HCT116 (cell line): ENCODE measurements around the gene EMX1. TPM values are rescaled to one million over a fixed set of nuclear protein-coding genes. Genes with fewer than 3 reads are reported as not detected.

ENCODE experiments used
- ATAC-seq: fragments of 200-7000 bp; cut with Tn5 transposase; 2 replicates; pipeline ENCODE4 v1.9.1; 2020; ENCODE audit warnings: mild to moderate bottlenecking, moderate library complexity
- BruUV-seq: library from RNA; stranded (reverse); fragments of 400-500 nt; replicated peaks from 2 replicates; lab custom pipeline; 2021; lab: Mats Ljungman, UMichigan
- CTCF ChIA-PET: fragments of 300-600 bp; sonication (Branson Sonifier 250); formaldehyde crosslinking; loops from one replicate; lab custom pipeline; 2021; ENCODE audit warnings: antibody characterized with exemption; lab: Charles Lee
- POLR2A ChIA-PET: fragments of 300-600, 350-600 bp; sonication (Branson Sonifier 250); formaldehyde crosslinking; loops from one replicate; lab custom pipeline; 2021; ENCODE audit warnings: antibody characterized with exemption; lab: Charles Lee
- RAD21 ChIA-PET, 2 experiments: fragments of 300-600 bp; sonication (Branson Sonifier 250); formaldehyde crosslinking; loops; one replicate each; lab custom pipeline; 2023; ENCODE audit warnings: low total read pairs in 2 of 2; ENCODE audit not compliant: uncharacterized antibody in 2 of 2, unreplicated experiment in 2 of 2, low non-redundant PET in 1 of 2; lab: Charles Lee
- DNase-seq: peaks from one replicate; pipeline ENCODE4 v3.0.0-alpha.2; 2010; ENCODE audit warnings: low read depth, low spot score
- H2AFZ ChIP-seq: fragments of 200-600 bp; shearing (Covaris generic), sonication (generic); 2 replicates; pipeline ENCODE4 v1.6.1; 2017; ENCODE audit warnings: low read depth, mixed run types, mixed read lengths, antibody characterized with exemption, low read length; ENCODE audit not compliant: poor library complexity, severe bottlenecking
- H3K27ac ChIP-seq: 2 replicates; pipeline ENCODE4 v1.5.1; 2012; ENCODE audit warnings: low read depth, low read length
- H3K27me3 ChIP-seq: fragments of 200-600 bp; sonication (generic); 2 replicates; pipeline ENCODE4 v1.6.1; 2016; ENCODE audit warnings: mixed run types, low read length, mixed read lengths; ENCODE audit not compliant: insufficient read depth
- H3K36me3 ChIP-seq, 2 experiments: fragments of 200-500 bp in 1 of 2; fragments of 200-600 bp in 1 of 2; sonication (Bioruptor generic) in 1 of 2; sonication (generic) in 1 of 2; 2 replicates each; pipeline versions ENCODE4 v1.5.1 to v1.6.1; 2014 to 2016; ENCODE audit warnings: low read length in 2 of 2, inconsistent platforms in 1 of 2, mixed read lengths in 1 of 2, mixed run types in 1 of 2; ENCODE audit not compliant: insufficient read depth in 2 of 2, control insufficient read depth in 1 of 2
- H3K4me1 ChIP-seq, 2 experiments: fragments of 200-600 bp in 1 of 2; sonication (generic) in 1 of 2; 2 replicates each; pipeline versions ENCODE4 v1.5.1 to v1.6.1; 2012 to 2017; ENCODE audit warnings: low read length in 2 of 2, inconsistent platforms in 1 of 2, mild to moderate bottlenecking in 1 of 2, mixed read lengths in 1 of 2, mixed run types in 1 of 2, moderate library complexity in 1 of 2; ENCODE audit not compliant: insufficient read depth in 2 of 2, control insufficient read depth in 1 of 2
- H3K4me2 ChIP-seq: fragments of 200-600 bp; sonication (generic); 2 replicates; pipeline ENCODE4 v1.6.1; 2017; ENCODE audit warnings: mixed run types, low read length, mixed read lengths
- H3K4me3 ChIP-seq, 2 experiments: fragments of 200-600 bp in 1 of 2; sonication (generic) in 1 of 2; replicated peaks in 1 of 2; 2 replicates each; pipeline ENCODE4 v1.5.1; 2011 to 2016; ENCODE audit warnings: low read length in 2 of 2, control low read depth in 1 of 2, low read depth in 1 of 2, mild to moderate bottlenecking in 1 of 2, mixed read lengths in 1 of 2, mixed run types in 1 of 2
- H3K79me2 ChIP-seq: fragments of 200-600 bp; sonication (generic); 2 replicates; pipeline ENCODE4 v1.6.1; 2017; ENCODE audit warnings: mild to moderate bottlenecking, mixed run types, low read length, moderate library complexity, mixed read lengths; ENCODE audit not compliant: insufficient read depth
- H3K9ac ChIP-seq: fragments of 200-600 bp; sonication (generic); 2 replicates; pipeline ENCODE4 v1.6.1; 2016; ENCODE audit warnings: low read length, mixed read lengths
- H3K9me2 ChIP-seq: fragments of 200-600 bp; sonication (generic), shearing (Covaris generic); 2 replicates; pipeline ENCODE4 v1.6.1; 2017; ENCODE audit warnings: mixed run types, mild to moderate bottlenecking, moderate library complexity; ENCODE audit not compliant: insufficient read depth
- H3K9me3 ChIP-seq, 2 experiments: fragments of 200-500 bp in 1 of 2; fragments of 200-600 bp in 1 of 2; sonication (Bioruptor generic) in 1 of 2; sonication (generic) in 1 of 2; 2 replicates each; pipeline ENCODE4 v1.6.1; 2014 to 2017; ENCODE audit warnings: low read length in 2 of 2, mixed read lengths in 2 of 2, inconsistent platforms in 1 of 2, low read depth in 1 of 2, mild to moderate bottlenecking in 1 of 2, mixed run types in 1 of 2, moderate library complexity in 1 of 2; ENCODE audit not compliant: control insufficient read depth in 1 of 2, insufficient read depth in 1 of 2
- H4K20me1 ChIP-seq: fragments of 200-600 bp; sonication (generic), shearing (Covaris generic); 2 replicates; pipeline ENCODE4 v1.6.1; 2017; ENCODE audit warnings: mixed run types, mild to moderate bottlenecking, moderate library complexity; ENCODE audit not compliant: insufficient read depth
- CBX3 ChIP-seq: IDR thresholded peaks from 2 replicates; pipeline ENCODE4 v1.6.1; 2012; ENCODE audit warnings: low read depth
- CEBPB ChIP-seq: IDR thresholded peaks from 2 replicates; pipeline ENCODE4 v1.6.1; 2012; ENCODE audit warnings: low read depth
- EGR1 ChIP-seq: IDR thresholded peaks from 2 replicates; pipeline ENCODE4 v1.6.1; 2012; ENCODE audit warnings: low read depth
- ELF1 ChIP-seq: IDR thresholded peaks from 2 replicates; pipeline ENCODE4 v1.6.1; 2012; ENCODE audit warnings: low read depth, borderline replicate concordance
- EZH2 ChIP-seq: fragments of 200-600 bp; sonication (generic); IDR thresholded peaks from 2 replicates; pipeline ENCODE4 v1.6.1; 2017; ENCODE audit warnings: antibody characterized with exemption, mixed run types
- EZH2phosphoT487 ChIP-seq: fragments of 200-600 bp; IDR thresholded peaks from 2 replicates; pipeline ENCODE4 v1.6.1; 2018; ENCODE audit warnings: antibody characterized with exemption, borderline replicate concordance
- POLR2A ChIP-seq: IDR thresholded peaks from 2 replicates; pipeline ENCODE4 v1.7.0; 2011; ENCODE audit warnings: borderline replicate concordance; ENCODE audit not compliant: insufficient read depth, insufficient read length; ENCODE audit errors: extremely low read depth
- POLR2AphosphoS5 ChIP-seq: IDR thresholded peaks from 2 replicates; pipeline ENCODE4 v1.6.1; 2011; ENCODE audit warnings: mild to moderate bottlenecking, low read depth, low read length, moderate library complexity
- SP1 ChIP-seq: IDR thresholded peaks from 2 replicates; pipeline ENCODE4 v1.6.1; 2012; ENCODE audit warnings: low read depth
- SRF ChIP-seq: IDR thresholded peaks from 2 replicates; pipeline ENCODE4 v1.6.1; 2012; ENCODE audit warnings: low read depth
- TCF7L2 ChIP-seq: IDR thresholded peaks from 2 replicates; pipeline ENCODE4 v1.7.0; 2011; ENCODE audit warnings: borderline replicate concordance, inconsistent platforms; ENCODE audit not compliant: insufficient read depth, insufficient read length; ENCODE audit errors: extremely low read depth
- YY1 ChIP-seq: IDR thresholded peaks from 2 replicates; pipeline ENCODE4 v1.6.1; 2011; ENCODE audit warnings: low read length, low read depth, moderate library complexity, mild to moderate bottlenecking; ENCODE audit not compliant: insufficient replicate concordance; ENCODE audit errors: extremely low read depth
- ZNF274 ChIP-seq: fragments of 200-500 bp; sonication (Bioruptor generic); IDR thresholded peaks from 2 replicates; pipeline ENCODE4 v1.6.1; 2014; ENCODE audit warnings: mild to moderate bottlenecking, low read depth, low read length, inconsistent platforms
- intact Hi-C: fragments of 100-400 bp; cut with micrococcal nuclease; formaldehyde crosslinking; loops from 2 replicates; pipeline ENCODE4 v1.10.0; 2022
- total RNA-seq: library from RNA; stranded (reverse); gene quantifications from one replicate; pipeline ENCODE4 v1.2.1, GENCODE V29; 2021; ENCODE audit not compliant: unreplicated experiment
- TF ChIP-seq, protein P1 (sequence below): IDR thresholded peaks from 2 replicates; pipeline ENCODE4 v1.6.1; 2012
- TF ChIP-seq, protein P2 (sequence below): IDR thresholded peaks from 2 replicates; pipeline ENCODE4 v1.6.1; 2012; ENCODE audit warnings: low read depth

The EMX1 gene
- total RNA-seq, 1 experiment from 2014 or later = 3.1 TPM

DNA sequence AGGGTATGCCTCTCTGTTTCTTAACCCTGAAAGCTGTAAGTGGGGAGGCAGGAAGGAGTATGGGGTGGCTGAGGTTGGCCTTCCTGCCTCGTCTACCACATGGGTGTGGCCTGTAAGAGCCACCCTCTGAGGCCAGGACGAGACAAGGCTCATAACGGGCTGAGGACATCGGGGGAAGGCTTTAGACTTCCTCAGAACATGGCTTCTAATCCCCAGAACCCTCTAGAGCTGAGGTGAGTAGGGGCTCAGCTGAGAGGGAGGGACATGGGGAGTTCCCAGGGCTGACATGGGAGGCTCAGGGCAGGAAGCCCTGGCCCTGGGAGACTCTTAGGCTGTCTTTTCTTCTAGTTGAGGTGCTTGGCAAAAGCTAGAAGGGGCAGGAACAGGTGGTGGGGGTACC lies 36.7 kb downstream of the EMX1 start:
- Histone ChIP-seq H3K4me3 (no peak overlapping the region), H3K27ac (no peak overlapping the region), H2AFZ (no peak overlapping the region), H4K20me1 (no peaks in the 10 kb centered on the region), H3K36me3 (no peaks in the 10 kb centered on the region), H3K79me2 (no peaks in the 10 kb centered on the region), H3K9me3 (no peaks in the 10 kb centered on the region), H3K27me3 (no peaks in the 10 kb centered on the region), H3K9ac (no peak overlapping the region), H3K9me2 (no peaks in the 10 kb centered on the region), H3K4me1 (no peaks in the 10 kb centered on the region)
- CTCF ChIA-PET = interaction anchor here (0.6 kb wide), 1 partner anchor 15 kb away, joined by 3 read pairs; no protein-coding TSS in a partner anchor
- POLR2A ChIA-PET = no interaction called here
- no peak for ATAC-seq
- no peak for DNase-seq
- RAD21 ChIA-PET = no interaction called here
- TF ChIP-seq ELF1 = no peak
- TF ChIP-seq, protein P1, sequence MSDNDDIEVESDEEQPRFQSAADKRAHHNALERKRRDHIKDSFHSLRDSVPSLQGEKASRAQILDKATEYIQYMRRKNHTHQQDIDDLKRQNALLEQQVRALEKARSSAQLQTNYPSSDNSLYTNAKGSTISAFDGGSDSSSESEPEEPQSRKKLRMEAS = no peak
- TF ChIP-seq POLR2A = no peak
- TF ChIP-seq, all 23 proteins: peak for 0
- no peak overlapping the region for H3K4me2 ChIP-seq
- BruUV-seq = no TSS peak
- intact Hi-C loops = no loop called here

DNA sequence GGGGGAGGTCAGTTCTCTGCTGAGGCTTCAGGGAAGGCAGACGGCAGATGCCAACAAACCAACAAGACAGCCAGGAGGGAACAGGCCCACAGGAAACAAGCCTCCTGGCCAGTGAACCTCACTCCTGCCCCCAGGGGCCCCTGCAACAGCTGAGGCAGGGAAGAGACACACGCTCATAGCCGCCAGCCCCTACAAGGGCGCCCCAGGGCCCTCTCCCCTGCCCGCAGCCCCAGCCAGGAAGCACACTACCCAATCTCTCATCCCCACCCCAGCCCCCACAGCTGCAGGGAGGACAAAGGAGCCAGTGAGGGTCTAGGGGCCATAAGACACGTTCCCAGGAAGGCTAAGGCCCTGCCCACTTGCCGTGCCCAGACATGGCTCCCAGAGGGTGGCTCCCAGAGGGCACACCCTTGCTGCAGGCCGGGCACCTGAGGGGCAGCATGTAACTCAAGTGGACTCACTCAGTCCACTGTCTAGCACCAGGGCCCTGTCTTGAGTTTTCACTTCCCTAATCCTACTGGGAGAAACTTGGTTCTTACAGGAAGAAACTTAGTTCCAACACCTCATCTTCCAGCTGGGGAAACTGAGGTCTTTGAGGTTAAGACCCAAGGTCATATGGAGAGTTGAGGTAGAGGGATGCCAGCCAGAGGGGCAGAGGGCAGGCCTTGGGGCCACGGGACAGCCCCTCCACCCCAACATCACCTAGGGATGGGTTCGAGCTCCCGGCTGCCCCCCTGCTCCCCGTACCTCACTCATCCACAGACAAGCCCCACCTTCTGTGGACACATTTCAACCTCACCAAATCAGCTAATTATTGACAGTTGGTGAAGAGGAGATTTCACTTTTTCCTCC lies 37.3 kb downstream of the EMX1 start:
- no peak for TF ChIP-seq EZH2phosphoT487
- TF ChIP-seq EZH2 = no peak
- no peak for TF ChIP-seq POLR2AphosphoS5
- no peak for TF ChIP-seq ZNF274
- TF ChIP-seq CBX3 = no peak
- TF ChIP-seq, protein P2, sequence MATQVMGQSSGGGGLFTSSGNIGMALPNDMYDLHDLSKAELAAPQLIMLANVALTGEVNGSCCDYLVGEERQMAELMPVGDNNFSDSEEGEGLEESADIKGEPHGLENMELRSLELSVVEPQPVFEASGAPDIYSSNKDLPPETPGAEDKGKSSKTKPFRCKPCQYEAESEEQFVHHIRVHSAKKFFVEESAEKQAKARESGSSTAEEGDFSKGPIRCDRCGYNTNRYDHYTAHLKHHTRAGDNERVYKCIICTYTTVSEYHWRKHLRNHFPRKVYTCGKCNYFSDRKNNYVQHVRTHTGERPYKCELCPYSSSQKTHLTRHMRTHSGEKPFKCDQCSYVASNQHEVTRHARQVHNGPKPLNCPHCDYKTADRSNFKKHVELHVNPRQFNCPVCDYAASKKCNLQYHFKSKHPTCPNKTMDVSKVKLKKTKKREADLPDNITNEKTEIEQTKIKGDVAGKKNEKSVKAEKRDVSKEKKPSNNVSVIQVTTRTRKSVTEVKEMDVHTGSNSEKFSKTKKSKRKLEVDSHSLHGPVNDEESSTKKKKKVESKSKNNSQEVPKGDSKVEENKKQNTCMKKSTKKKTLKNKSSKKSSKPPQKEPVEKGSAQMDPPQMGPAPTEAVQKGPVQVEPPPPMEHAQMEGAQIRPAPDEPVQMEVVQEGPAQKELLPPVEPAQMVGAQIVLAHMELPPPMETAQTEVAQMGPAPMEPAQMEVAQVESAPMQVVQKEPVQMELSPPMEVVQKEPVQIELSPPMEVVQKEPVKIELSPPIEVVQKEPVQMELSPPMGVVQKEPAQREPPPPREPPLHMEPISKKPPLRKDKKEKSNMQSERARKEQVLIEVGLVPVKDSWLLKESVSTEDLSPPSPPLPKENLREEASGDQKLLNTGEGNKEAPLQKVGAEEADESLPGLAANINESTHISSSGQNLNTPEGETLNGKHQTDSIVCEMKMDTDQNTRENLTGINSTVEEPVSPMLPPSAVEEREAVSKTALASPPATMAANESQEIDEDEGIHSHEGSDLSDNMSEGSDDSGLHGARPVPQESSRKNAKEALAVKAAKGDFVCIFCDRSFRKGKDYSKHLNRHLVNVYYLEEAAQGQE = no peak
- no peak for TF ChIP-seq SRF
- TF ChIP-seq CEBPB = no peak
- no peak for TF ChIP-seq TCF7L2
- TF ChIP-seq ELF1 = no peak
- no peak for TF ChIP-seq EGR1
- no peak for TF ChIP-seq YY1
- TF ChIP-seq SP1 = no peak
- TF ChIP-seq, all 23 proteins: peak for 0
- intact Hi-C loops = no loop called here
- no peak for ATAC-seq
- Histone ChIP-seq H3K9me2 (no peaks in the 10 kb centered on the region), H4K20me1 (no peaks in the 10 kb centered on the region), H3K27me3 (no peaks in the 10 kb centered on the region), H3K27ac (no peak overlapping the region), H2AFZ (no peak overlapping the region), H3K9me3 (no peaks in the 10 kb centered on the region), H3K9ac (no peak overlapping the region), H3K4me2 (no peak overlapping the region), H3K4me3 (no peak overlapping the region), H3K36me3 (no peaks in the 10 kb centered on the region), H3K4me1 (no peaks in the 10 kb centered on the region), H3K79me2 (no peaks in the 10 kb centered on the region)
- POLR2A ChIA-PET = no interaction called here
- RAD21 ChIA-PET = no interaction called here
- BruUV-seq = no TSS peak
- no peak for DNase-seq
- CTCF ChIA-PET = no interaction called here
